Measurements from ENCODE around the gene MXRA7.
"Not testable (repeated sequence)": the region's sequence is repeated elsewhere in the genome, so short reads cannot be mapped to it uniquely, and the experiment has no call there.

The MXRA7 gene

DNA sequence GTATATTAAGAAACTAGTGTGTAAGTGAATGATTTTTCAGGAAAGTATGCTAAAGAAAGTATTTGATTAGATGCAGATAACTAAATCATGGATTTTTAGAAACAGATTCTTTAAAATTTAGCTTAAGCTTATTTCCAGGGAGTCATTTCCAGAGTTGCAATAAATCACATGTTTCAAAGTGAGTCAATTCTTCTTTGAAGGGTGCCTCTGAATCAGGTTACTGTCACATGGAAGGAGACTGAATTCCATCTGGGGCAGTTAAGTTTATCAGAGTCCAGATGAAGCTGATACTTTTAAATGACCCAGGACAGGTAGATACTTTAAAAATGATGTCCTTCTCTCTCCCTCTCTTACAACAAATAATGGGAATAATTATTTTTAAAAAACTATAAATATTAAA, 32.2 kb upstream of the MXRA7 start:
- Mint-ChIP-seq H3K36me3 (ENCODE audit: low read depth) (peaks cover 62% of the 10 kb centered on the region), H3K4me3 (no peak overlapping the region), H3K27me3 (ENCODE audit: low read depth, poor library complexity) (peaks cover 2% of the 10 kb centered on the region), H3K4me1 (peaks cover 34% of the 10 kb centered on the region), H3K27ac (no peak overlapping the region), H3K9me3 (peaks cover 17% of the 10 kb centered on the region)
- no peak for DNase-seq
- TF ChIP-seq, protein P1, sequence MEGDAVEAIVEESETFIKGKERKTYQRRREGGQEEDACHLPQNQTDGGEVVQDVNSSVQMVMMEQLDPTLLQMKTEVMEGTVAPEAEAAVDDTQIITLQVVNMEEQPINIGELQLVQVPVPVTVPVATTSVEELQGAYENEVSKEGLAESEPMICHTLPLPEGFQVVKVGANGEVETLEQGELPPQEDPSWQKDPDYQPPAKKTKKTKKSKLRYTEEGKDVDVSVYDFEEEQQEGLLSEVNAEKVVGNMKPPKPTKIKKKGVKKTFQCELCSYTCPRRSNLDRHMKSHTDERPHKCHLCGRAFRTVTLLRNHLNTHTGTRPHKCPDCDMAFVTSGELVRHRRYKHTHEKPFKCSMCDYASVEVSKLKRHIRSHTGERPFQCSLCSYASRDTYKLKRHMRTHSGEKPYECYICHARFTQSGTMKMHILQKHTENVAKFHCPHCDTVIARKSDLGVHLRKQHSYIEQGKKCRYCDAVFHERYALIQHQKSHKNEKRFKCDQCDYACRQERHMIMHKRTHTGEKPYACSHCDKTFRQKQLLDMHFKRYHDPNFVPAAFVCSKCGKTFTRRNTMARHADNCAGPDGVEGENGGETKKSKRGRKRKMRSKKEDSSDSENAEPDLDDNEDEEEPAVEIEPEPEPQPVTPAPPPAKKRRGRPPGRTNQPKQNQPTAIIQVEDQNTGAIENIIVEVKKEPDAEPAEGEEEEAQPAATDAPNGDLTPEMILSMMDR (IDR thresholded peaks at IDR 0.05): no peak

DNA sequence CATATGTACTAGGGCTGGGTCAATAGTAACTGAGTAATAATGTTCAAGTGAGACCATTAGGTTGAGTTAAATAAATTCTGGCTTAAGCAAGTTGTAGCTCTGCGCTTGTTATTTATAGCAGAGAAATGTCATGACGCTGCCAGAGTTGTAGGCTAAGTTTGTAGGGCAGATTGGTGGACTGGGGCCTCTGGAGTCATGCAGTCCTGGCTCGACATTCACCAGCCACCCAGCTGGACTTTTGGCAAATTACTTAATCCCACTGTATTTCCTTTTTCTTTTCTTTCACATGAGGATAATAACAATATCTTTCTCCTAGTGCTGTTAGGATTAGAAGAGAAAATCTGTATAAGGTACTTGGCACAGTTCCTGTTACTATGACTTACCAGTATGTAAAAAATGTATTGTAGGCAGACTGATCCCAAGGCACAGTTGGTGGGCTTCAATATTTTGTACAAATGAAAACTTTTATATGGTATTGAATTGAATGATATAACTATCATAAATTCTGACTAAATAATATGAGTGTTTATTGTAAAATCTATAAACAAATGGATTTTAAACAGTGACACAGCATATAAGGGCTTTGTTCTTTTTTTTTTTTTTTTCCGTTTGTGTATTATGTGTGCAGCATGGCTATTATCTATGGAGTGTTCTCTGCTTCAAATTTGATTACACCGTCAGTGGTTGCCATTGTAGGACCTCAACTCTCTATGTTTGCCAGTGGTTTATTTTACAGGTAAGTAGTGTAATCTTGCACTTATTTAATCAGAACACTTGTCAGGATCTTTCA, 29.8 kb upstream of the MXRA7 start:
- TF ChIP-seq, protein P1 (IDR thresholded peaks at IDR 0.05): no peak
- peaks cover 48% of the 10 kb centered on the region for H3K36me3 Mint-ChIP-seq (ENCODE audit: low read depth)
- no peak for DNase-seq
- no peak overlapping the region for H3K4me3 Mint-ChIP-seq
- peaks cover 40% of the 10 kb centered on the region for H3K4me1 Mint-ChIP-seq
- H3K27ac Mint-ChIP-seq: no peak overlapping the region
- peaks cover 2% of the 10 kb centered on the region for H3K9me3 Mint-ChIP-seq
- peaks cover 3% of the 10 kb centered on the region for H3K27me3 Mint-ChIP-seq (ENCODE audit: low read depth, poor library complexity)

DNA sequence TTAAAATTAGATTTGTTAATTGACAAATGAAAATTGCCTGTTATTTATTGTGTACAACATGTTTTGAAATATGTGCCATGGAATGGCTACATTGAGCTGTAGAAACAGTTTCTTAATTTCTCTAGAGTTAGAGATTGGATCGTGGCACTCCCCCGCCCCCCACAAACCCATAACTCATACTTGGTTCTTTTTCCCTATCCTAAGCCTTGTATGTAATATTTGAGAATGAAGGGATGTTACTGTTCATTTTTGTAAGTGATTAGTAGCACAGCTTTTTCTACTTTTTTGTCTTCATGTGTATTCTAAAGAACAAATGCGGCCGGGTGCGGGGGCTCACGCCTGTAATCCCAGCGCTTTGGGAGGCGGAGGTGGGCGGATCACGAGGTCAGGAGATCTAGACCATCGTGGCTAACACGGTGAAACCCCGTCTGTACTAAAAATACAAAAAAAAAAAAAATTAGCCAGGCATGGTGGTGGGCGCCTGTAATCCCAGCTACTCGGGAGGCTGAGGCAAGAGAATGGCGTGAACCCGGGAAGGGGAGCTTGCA, 28.9 kb upstream of the MXRA7 start:
- not testable (repeated sequence) for DNase-seq; H3K27me3 Mint-ChIP-seq (ENCODE audit: low read depth, poor library complexity); H3K9me3 Mint-ChIP-seq; H3K27ac Mint-ChIP-seq
- H3K36me3 Mint-ChIP-seq (ENCODE audit: low read depth): peaks cover 48% of the 10 kb centered on the region
- H3K4me3 Mint-ChIP-seq: peak overlapping the region; percentile 56
- H3K4me1 Mint-ChIP-seq: peaks cover 49% of the 10 kb centered on the region

- peaks cover 49% of the 10 kb centered on the region for H3K36me3 Mint-ChIP-seq (ENCODE audit: low read depth)
- H3K27me3 Mint-ChIP-seq (ENCODE audit: low read depth, poor library complexity): peaks cover 3% of the 10 kb centered on the region
- no peak for DNase-seq
- TF ChIP-seq, protein P1 (IDR thresholded peaks at IDR 0.05): no peak
- H3K27ac Mint-ChIP-seq: peak overlapping the region; percentile 100
- no peaks in the 10 kb centered on the region for H3K9me3 Mint-ChIP-seq
- H3K4me1 Mint-ChIP-seq: peaks cover 60% of the 10 kb centered on the region
- peak overlapping the region; percentile 99 for H3K4me3 Mint-ChIP-seq
Measured at GRCh38 chr17:76738468-76738850, 27.7 kb upstream of the MXRA7 start.

- H3K27me3 Mint-ChIP-seq (ENCODE audit: low read depth, poor library complexity): peaks cover 3% of the 10 kb centered on the region
- H3K9me3 Mint-ChIP-seq: no peaks in the 10 kb centered on the region
- TF ChIP-seq, protein P1 (IDR thresholded peaks at IDR 0.05): no peak
- peak within 1 kb of the TSS; percentile 100 for H3K27ac Mint-ChIP-seq
- peak within 1 kb of the TSS; percentile 99 for H3K4me3 Mint-ChIP-seq
- peak; percentile 94 for DNase-seq
- peaks cover 49% of the 10 kb centered on the region for H3K36me3 Mint-ChIP-seq (ENCODE audit: low read depth)
- H3K4me1 Mint-ChIP-seq: peaks cover 62% of the 10 kb centered on the region
Measured at GRCh38 chr17:76737676-76738467, 27.1 kb upstream of the MXRA7 start, which contains the start of gene MFSD11. Gene MFSD11, plus strand, starts transcription at chr17:76738119. Its CDS starts 234 bp downstream, at chr17:76738353.

DNA sequence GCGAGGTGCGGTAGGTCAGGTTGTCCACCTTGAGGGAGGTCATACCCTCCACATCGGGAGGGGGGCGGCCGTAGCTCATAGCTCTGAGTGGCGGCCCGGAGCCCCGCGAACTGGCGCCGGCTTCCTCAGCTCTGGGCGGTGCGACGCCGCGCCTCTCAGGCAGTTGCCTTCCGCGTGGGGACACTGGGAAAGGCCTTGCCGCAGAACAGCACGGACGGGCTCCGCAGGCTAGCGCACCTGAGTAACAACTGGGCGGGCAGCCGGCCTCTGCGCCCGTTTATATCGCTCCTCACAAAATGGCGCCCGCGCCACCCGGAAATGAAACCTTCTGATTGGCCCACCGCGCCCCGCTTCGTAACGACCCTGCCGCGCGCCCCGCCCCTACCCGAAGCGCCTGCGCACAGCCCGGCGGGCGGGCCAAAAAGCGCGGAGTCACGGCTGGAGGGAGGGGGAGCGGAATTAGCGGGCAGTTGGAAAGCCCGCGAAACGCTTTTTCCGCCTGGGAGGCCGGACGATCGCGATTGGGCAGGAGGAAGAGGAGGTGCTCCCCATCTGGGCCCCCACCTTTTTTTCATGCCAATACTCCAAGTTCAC, 26.4 kb upstream of the MXRA7 start, which contains the start of gene SRSF2:
SRSF2 (minus strand) TSS at position 250 of the 594 bp plus-strand sequence; CDS start at position 79, 171 bp downstream.
- Mint-ChIP-seq H3K4me3 (peak within 1 kb of the TSS; percentile 99), H3K27me3 (ENCODE audit: low read depth, poor library complexity) (peaks cover 3% of the 10 kb centered on the region), H3K36me3 (ENCODE audit: low read depth) (peaks cover 48% of the 10 kb centered on the region), H3K27ac (peak within 1 kb of the TSS; percentile 100), H3K4me1 (peaks cover 62% of the 10 kb centered on the region), H3K9me3 (no peaks in the 10 kb centered on the region)
- DNase-seq: peak; percentile 98
- TF ChIP-seq, protein P1 (IDR thresholded peaks at IDR 0.05): no peak

Data from nephron progenitor cell (in vitro differentiated cells).